K562 (cell line): ENCODE results near the gene FANCI. TPM values are rescaled to one million over a fixed set of nuclear protein-coding genes. Genes with fewer than 3 reads are reported as not detected.

Experiments
- ATAC-seq: fragments of 200-7000 bp; cut with Tn5 transposase; 3 replicates; pipeline ENCODE4 v1.9.1; 2020; ENCODE audit warnings: moderate library complexity
- BruUV-seq: library from RNA; stranded (reverse); fragments of 400-500 nt; replicated peaks from 2 replicates; lab custom pipeline; 2021; lab: Mats Ljungman, UMichigan
- CTCF ChIA-PET: fragments of 300-600 bp; formaldehyde crosslinking; extraction: SDS; loops from one replicate; lab custom pipeline; 2021; ENCODE audit warnings: low intra/inter-chr PET ratio; lab: Yijun Ruan, JAX
- POLR2A ChIA-PET: fragments of 300-600, 350-650 bp; sonication (Branson Sonifier 250); formaldehyde crosslinking; extraction: SDS; loops from one replicate; lab custom pipeline; 2021; ENCODE audit warnings: antibody characterized with exemption, inconsistent platforms; lab: Yijun Ruan, JAX
- DNase-seq, 4 experiments: peaks; one replicate each; pipeline versions ENCODE4 v3.0.0 to v3.0.0-alpha.2; 2011 to 2018; ENCODE audit warnings: low spot score in 3 of 4, mixed read lengths in 3 of 4; ENCODE audit errors: extremely low read depth in 1 of 4
- FAIRE-seq: peaks from 2 replicates; lab custom pipeline; 2011; peaks lifted over from hg19 to GRCh38; lab: Jason Lieb, UNC
- H2AFZ ChIP-seq: 2 replicates; pipeline ENCODE4 v1.6.0; 2011; ENCODE audit warnings: low read depth, low read length, control low read depth, inconsistent platforms
- H3K27ac ChIP-seq: fragments of 200-600 bp; 3 replicates; pipeline ENCODE4 v1.8.0; 2011; ENCODE audit warnings: low read depth, mild to moderate bottlenecking, control low read depth, inconsistent platforms, low read length, moderate library complexity, mixed read lengths; ENCODE audit errors: extremely low read depth
- H3K27me3 ChIP-seq, 2 experiments: fragments of 300-600 bp in 1 of 2; 2 replicates in 1 of 2; 3 replicates in 1 of 2; pipeline versions ENCODE4 v1.6.0 to v1.8.0; 2011; ENCODE audit warnings: inconsistent platforms in 2 of 2, low read length in 2 of 2, mild to moderate bottlenecking in 1 of 2, mixed read lengths in 1 of 2, moderate library complexity in 1 of 2; ENCODE audit not compliant: control insufficient read depth in 2 of 2, insufficient read depth in 2 of 2
- H3K36me3 ChIP-seq: fragments of 300-600 bp; 3 replicates; pipeline ENCODE4 v1.8.0; 2011; ENCODE audit warnings: mild to moderate bottlenecking, low read length, inconsistent platforms; ENCODE audit not compliant: control insufficient read depth, insufficient read depth
- H3K4me1 ChIP-seq, 2 experiments: fragments of 200-600 bp in 1 of 2; replicated peaks in 1 of 2; 2 replicates in 1 of 2; 3 replicates in 1 of 2; pipeline versions ENCODE4 v1.5.1 to v1.8.0; 2011; ENCODE audit warnings: inconsistent platforms in 2 of 2, low read length in 2 of 2, mild to moderate bottlenecking in 1 of 2, mixed read lengths in 1 of 2, moderate library complexity in 1 of 2; ENCODE audit not compliant: control insufficient read depth in 2 of 2, insufficient read depth in 2 of 2
- H3K4me2 ChIP-seq: 2 replicates; pipeline ENCODE4 v1.6.1; 2011; ENCODE audit warnings: low read length, control low read depth, inconsistent platforms, mixed read lengths; ENCODE audit not compliant: insufficient read depth
- H3K4me3 ChIP-seq: fragments of 200-600 bp; sonication (generic), shearing (Covaris generic); 2 replicates; pipeline ENCODE4 v1.5.1; 2016; ENCODE audit warnings: control low read depth, inconsistent platforms
- H3K79me2 ChIP-seq: fragments of 200-600 bp; 3 replicates; pipeline ENCODE4 v1.8.0; 2011; ENCODE audit warnings: low read length, inconsistent platforms; ENCODE audit not compliant: control insufficient read depth, insufficient read depth
- H3K9ac ChIP-seq, 2 experiments: 2 replicates each; pipeline versions ENCODE4 v1.6.0 to v1.6.1; 2011; ENCODE audit warnings: low read depth in 2 of 2, low read length in 2 of 2, control low read depth in 1 of 2, inconsistent platforms in 1 of 2, mild to moderate bottlenecking in 1 of 2, mixed read lengths in 1 of 2; ENCODE audit not compliant: insufficient read depth in 1 of 2
- H3K9me1 ChIP-seq: one replicate; pipeline ENCODE4 v1.6.0; 2011; ENCODE audit warnings: inconsistent platforms, mild to moderate bottlenecking, low read length, moderate library complexity; ENCODE audit not compliant: control insufficient read depth, insufficient read depth
- H3K9me3 ChIP-seq: replicated peaks from 2 replicates; pipeline ENCODE4 v1.5.1; 2011; ENCODE audit warnings: low read depth, low read length, inconsistent platforms; ENCODE audit not compliant: control insufficient read depth, insufficient read depth
- H4K20me1 ChIP-seq: replicated peaks from 2 replicates; pipeline ENCODE4 v1.6.1; 2011; ENCODE audit warnings: low read length, inconsistent platforms, mixed read lengths; ENCODE audit not compliant: control insufficient read depth, insufficient read depth
- CAMTA2 ChIP-seq: fragments of 250-450 bp; sonication (Bioruptor Pico); conservative IDR thresholded peaks from 2 replicates; pipeline ENCODE4 v1.5.1; 2022
- CBX3 ChIP-seq, 2 experiments: IDR thresholded peaks; 1 replicate in 1 of 2; 2 replicates in 1 of 2; pipeline ENCODE4 v1.6.1; 2012; ENCODE audit warnings: inconsistent platforms in 2 of 2, low read length in 2 of 2, borderline replicate concordance in 1 of 2, control low read depth in 1 of 2
- CHD4 ChIP-seq: fragments of 200-600 bp; sonication (generic); IDR thresholded peaks from 3 replicates; pipeline ENCODE4 v1.6.1; 2012; ENCODE audit warnings: low read depth, mild to moderate bottlenecking, mixed read lengths, low read length, inconsistent platforms; ENCODE audit not compliant: insufficient read depth, insufficient replicate concordance, poor library complexity, severe bottlenecking
- COPS2 ChIP-seq: fragments of 450-650 bp; conservative IDR thresholded peaks from 2 replicates; pipeline ENCODE4 v1.6.1; 2016; ENCODE audit warnings: mild to moderate bottlenecking, moderate library complexity
- GATA2 ChIP-seq: sonication (generic); formaldehyde crosslinking; IDR thresholded peaks from 2 replicates; pipeline ENCODE4 v1.4.0; 2020; ENCODE audit warnings: mild to moderate bottlenecking, missing genetic modification reagents
- HNRNPLL ChIP-seq: fragments of 200-400 bp; formaldehyde crosslinking; IDR thresholded peaks from 2 replicates; pipeline ENCODE4 v1.6.1; 2017; ENCODE audit warnings: low read length, low read depth, mild to moderate bottlenecking; ENCODE audit not compliant: poor library complexity, severe bottlenecking
- LCOR ChIP-seq: sonication (generic); formaldehyde crosslinking; IDR thresholded peaks from 2 replicates; pipeline ENCODE4 v1.8.0; 2022; ENCODE audit warnings: mild to moderate bottlenecking, missing genetic modification reagents
- MCM7 ChIP-seq, 2 experiments: fragments of 450-650 bp; IDR thresholded peaks; 2 replicates each; pipeline ENCODE4 v1.6.1; 2016 to 2018
- PPARD ChIP-seq: fragments of 250-450 bp; sonication (Bioruptor Pico); IDR thresholded peaks from 2 replicates; pipeline ENCODE4 v1.8.0; 2022; ENCODE audit warnings: inconsistent platforms, mild to moderate bottlenecking, moderate library complexity
- SMAD1 ChIP-seq: fragments of 150-350 bp; IDR thresholded peaks from 2 replicates; pipeline ENCODE4 v1.6.1; 2014; ENCODE audit warnings: low read length, low read depth; ENCODE audit not compliant: partially characterized antibody
- TCF3 ChIP-seq: sonication (generic); formaldehyde crosslinking; IDR thresholded peaks from 2 replicates; pipeline ENCODE4 v1.4.0; 2020; ENCODE audit warnings: mild to moderate bottlenecking, missing genetic modification reagents
- TOE1 ChIP-seq, 2 experiments: fragments of 450-650 bp in 1 of 2; sonication (generic) in 1 of 2; formaldehyde crosslinking in 1 of 2; IDR thresholded peaks; 2 replicates each; pipeline versions ENCODE4 v1.7.1 to v1.8.0; 2016 to 2022; ENCODE audit warnings: borderline replicate concordance in 2 of 2, mild to moderate bottlenecking in 2 of 2, antibody characterized with exemption in 1 of 2, inconsistent platforms in 1 of 2, low read depth in 1 of 2, missing genetic modification reagents in 1 of 2, moderate library complexity in 1 of 2
- ZNF23 ChIP-seq: fragments of 250-450 bp; sonication (Bioruptor Pico); IDR thresholded peaks from 2 replicates; pipeline ENCODE4 v1.4.0; 2020; ENCODE audit warnings: mild to moderate bottlenecking
- ZZZ3 ChIP-seq: fragments of 450-650 bp; IDR thresholded peaks from 2 replicates; pipeline ENCODE4 v1.6.1; 2016; ENCODE audit warnings: antibody characterized with exemption, mild to moderate bottlenecking, moderate library complexity
- in situ Hi-C: fragments of 300-500 bp; cut with MboI; formaldehyde crosslinking; loops from 4 replicates; pipeline ENCODE4 v1.15.0; 2018; ENCODE audit warnings: inconsistent platforms, mixed read lengths
- intact Hi-C: fragments of 100-400 bp; cut with micrococcal nuclease; formaldehyde crosslinking; loops from 2 replicates; pipeline ENCODE4 v1.14.2; 2022
- polyA plus RNA-seq, 8 experiments: library from polyadenylated mRNA; depleted of rRNA in 4 of 8; stranded (reverse) in 5 of 8; unstranded in 3 of 8; fragments of >200 nt; fragmentation: Nextera tagmentation in 2 of 8; fragmentation: Illumina TruSeq in 1 of 8; extraction: Ambion mirVana in 2 of 8; extraction: Trizol in 1 of 8; gene quantifications; 2 replicates each; pipeline versions ENCODE4 v1.2.1 to v1.2.3, GENCODE V29; 2011 to 2014; ENCODE audit warnings: inconsistent platforms in 1 of 8, missing spikeins in 1 of 8
- total RNA-seq, 7 experiments: library from RNA; depleted of rRNA in 6 of 7; stranded (reverse); fragments of >200 nt in 6 of 7; fragmentation: Illumina TruSeq in 2 of 7; extraction: Trizol in 2 of 7; gene quantifications; 2 replicates each; pipeline versions ENCODE4 v1.2.1 to v1.2.3, GENCODE V29; 2011 to 2021; ENCODE audit warnings: low replicate concordance in 1 of 7
- TF ChIP-seq, protein P1 (sequence below): IDR thresholded peaks from 3 replicates; pipeline ENCODE4 v1.6.1; 2011; ENCODE audit warnings: borderline replicate concordance, mild to moderate bottlenecking; ENCODE audit not compliant: insufficient read length, insufficient read depth
- TF ChIP-seq, protein P2 (sequence below): fragments of 250-450 bp; sonication (Bioruptor Pico); IDR thresholded peaks from 2 replicates; pipeline ENCODE4 v1.4.0; 2020

Gene FANCI
- total and polyA plus RNA-seq, 9 of the 15 experiments (the other 6 are each of a cell fraction or from before 2014, with no cell fraction given) = 72.1 to 165 (median 131) TPM

- in situ Hi-C loops = no loop called here
- DNase-seq = no peak
- Histone ChIP-seq H2AFZ (no peak overlapping the region), H3K27me3 (no peaks in the 10 kb centered on the region), H3K9me3 (no peaks in the 10 kb centered on the region), H3K27ac (no peak overlapping the region), H3K79me2 (no peaks in the 10 kb centered on the region), H3K9me1 (no peaks in the 10 kb centered on the region), H3K4me3 (no peak overlapping the region), H3K36me3 (no peaks in the 10 kb centered on the region), H4K20me1 (no peaks in the 10 kb centered on the region), H3K4me1 (peaks cover 3 to 8% of the 10 kb centered on the region in 2 experiments; a peak in 4 of 5 replicates), H3K9ac (no peak overlapping the region), H3K4me2 (no peak overlapping the region)
- POLR2A ChIA-PET = interaction anchor here (2.2 kb wide), 1 partner anchor 10 kb away, joined by 6 read pairs; no protein-coding TSS in a partner anchor
- BruUV-seq = no TSS peak
- intact Hi-C loops = no loop called here
- ATAC-seq = no peak
- no peak for FAIRE-seq
- CTCF ChIA-PET = no interaction called here
- TF ChIP-seq LCOR (no peak), ZNF23 (CRISPR knock-in tag) (no peak), MCM7 (IDR thresholded peaks at IDR 0.05) (no peak), TCF3 (CRISPR knock-in tag) (no peak), CAMTA2 (no peak), PPARD (CRISPR knock-in tag) (no peak), GATA2 (CRISPR knock-in tag) (no peak), SMAD1 (no peak), COPS2 (no peak), HNRNPLL (no peak), CHD4 (no peak), ZZZ3 (no peak), CBX3 (IDR thresholded peaks at IDR 0.05; ENCODE audit: borderline replicate concordance in 1 of 2, low read length in 2 of 2) (no peak), TOE1 (IDR thresholded peaks at IDR 0.05; ENCODE audit: borderline replicate concordance) (no peak), TOE1 (CRISPR knock-in tag; IDR thresholded peaks at IDR 0.05; ENCODE audit: borderline replicate concordance, low read depth) (no peak)
- TF ChIP-seq, protein P1, sequence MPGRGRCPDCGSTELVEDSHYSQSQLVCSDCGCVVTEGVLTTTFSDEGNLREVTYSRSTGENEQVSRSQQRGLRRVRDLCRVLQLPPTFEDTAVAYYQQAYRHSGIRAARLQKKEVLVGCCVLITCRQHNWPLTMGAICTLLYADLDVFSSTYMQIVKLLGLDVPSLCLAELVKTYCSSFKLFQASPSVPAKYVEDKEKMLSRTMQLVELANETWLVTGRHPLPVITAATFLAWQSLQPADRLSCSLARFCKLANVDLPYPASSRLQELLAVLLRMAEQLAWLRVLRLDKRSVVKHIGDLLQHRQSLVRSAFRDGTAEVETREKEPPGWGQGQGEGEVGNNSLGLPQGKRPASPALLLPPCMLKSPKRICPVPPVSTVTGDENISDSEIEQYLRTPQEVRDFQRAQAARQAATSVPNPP = no peak
- TF ChIP-seq, protein P2, sequence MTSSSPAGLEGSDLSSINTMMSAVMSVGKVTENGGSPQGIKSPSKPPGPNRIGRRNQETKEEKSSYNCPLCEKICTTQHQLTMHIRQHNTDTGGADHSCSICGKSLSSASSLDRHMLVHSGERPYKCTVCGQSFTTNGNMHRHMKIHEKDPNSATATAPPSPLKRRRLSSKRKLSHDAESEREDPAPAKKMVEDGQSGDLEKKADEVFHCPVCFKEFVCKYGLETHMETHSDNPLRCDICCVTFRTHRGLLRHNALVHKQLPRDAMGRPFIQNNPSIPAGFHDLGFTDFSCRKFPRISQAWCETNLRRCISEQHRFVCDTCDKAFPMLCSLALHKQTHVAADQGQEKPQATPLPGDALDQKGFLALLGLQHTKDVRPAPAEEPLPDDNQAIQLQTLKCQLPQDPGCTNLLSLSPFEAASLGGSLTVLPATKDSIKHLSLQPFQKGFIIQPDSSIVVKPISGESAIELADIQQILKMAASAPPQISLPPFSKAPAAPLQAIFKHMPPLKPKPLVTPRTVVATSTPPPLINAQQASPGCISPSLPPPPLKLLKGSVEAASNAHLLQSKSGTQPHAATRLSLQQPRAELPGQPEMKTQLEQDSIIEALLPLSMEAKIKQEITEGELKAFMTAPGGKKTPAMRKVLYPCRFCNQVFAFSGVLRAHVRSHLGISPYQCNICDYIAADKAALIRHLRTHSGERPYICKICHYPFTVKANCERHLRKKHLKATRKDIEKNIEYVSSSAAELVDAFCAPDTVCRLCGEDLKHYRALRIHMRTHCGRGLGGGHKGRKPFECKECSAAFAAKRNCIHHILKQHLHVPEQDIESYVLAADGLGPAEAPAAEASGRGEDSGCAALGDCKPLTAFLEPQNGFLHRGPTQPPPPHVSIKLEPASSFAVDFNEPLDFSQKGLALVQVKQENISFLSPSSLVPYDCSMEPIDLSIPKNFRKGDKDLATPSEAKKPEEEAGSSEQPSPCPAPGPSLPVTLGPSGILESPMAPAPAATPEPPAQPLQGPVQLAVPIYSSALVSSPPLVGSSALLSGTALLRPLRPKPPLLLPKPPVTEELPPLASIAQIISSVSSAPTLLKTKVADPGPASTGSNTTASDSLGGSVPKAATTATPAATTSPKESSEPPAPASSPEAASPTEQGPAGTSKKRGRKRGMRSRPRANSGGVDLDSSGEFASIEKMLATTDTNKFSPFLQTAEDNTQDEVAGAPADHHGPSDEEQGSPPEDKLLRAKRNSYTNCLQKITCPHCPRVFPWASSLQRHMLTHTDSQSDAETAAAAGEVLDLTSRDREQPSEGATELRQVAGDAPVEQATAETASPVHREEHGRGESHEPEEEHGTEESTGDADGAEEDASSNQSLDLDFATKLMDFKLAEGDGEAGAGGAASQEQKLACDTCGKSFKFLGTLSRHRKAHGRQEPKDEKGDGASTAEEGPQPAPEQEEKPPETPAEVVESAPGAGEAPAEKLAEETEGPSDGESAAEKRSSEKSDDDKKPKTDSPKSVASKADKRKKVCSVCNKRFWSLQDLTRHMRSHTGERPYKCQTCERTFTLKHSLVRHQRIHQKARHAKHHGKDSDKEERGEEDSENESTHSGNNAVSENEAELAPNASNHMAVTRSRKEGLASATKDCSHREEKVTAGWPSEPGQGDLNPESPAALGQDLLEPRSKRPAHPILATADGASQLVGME (CRISPR knock-in tag) = no peak
Measured at GRCh38 chr15:89231832-89232231, 11.9 kb upstream of the FANCI start.
